A673 (cell line): ENCODE measurements around the gene CDIPT. TPM values are rescaled to one million over a fixed set of nuclear protein-coding genes. Genes with fewer than 3 reads are reported as not detected.

Experiments
- BruUV-seq: library from RNA; stranded (reverse); fragments of 400-500 nt; replicated peaks from 2 replicates; lab custom pipeline; 2021; lab: Mats Ljungman, UMichigan
- CTCF ChIA-PET: fragments of 300-600 bp; sonication (Branson Sonifier 250); formaldehyde crosslinking; loops from one replicate; lab custom pipeline; 2022; ENCODE audit warnings: antibody characterized with exemption; lab: Charles Lee
- POLR2A ChIA-PET: fragments of 300-600 bp; sonication (Branson Sonifier 250); formaldehyde crosslinking; loops from one replicate; lab custom pipeline; 2022; ENCODE audit warnings: antibody characterized with exemption; ENCODE audit not compliant: low non-redundant PET; lab: Charles Lee
- DNase-seq: peaks from one replicate; pipeline ENCODE4 v3.0.0-alpha.2; 2015; ENCODE audit warnings: low spot score
- H3K27ac ChIP-seq: fragments of 200-600 bp; sonication (generic); 2 replicates; pipeline ENCODE4 v1.5.1; 2016; ENCODE audit warnings: mixed run types, low read depth, mild to moderate bottlenecking, mixed read lengths, antibody characterized with exemption, low read length; ENCODE audit not compliant: poor library complexity, severe bottlenecking
- H3K27me3 ChIP-seq: fragments of 200-600 bp; sonication (generic); replicated peaks from 2 replicates; pipeline ENCODE4 v1.6.1; 2017; ENCODE audit warnings: mixed run types, low read depth, mild to moderate bottlenecking, mixed read lengths, antibody characterized with exemption, low read length; ENCODE audit not compliant: insufficient read depth, poor library complexity
- H3K36me3 ChIP-seq: fragments of 200-600 bp; sonication (generic); 2 replicates; pipeline ENCODE4 v1.6.1; 2016; ENCODE audit warnings: mixed run types, mild to moderate bottlenecking, mixed read lengths, antibody characterized with exemption, low read length; ENCODE audit not compliant: insufficient read depth, poor library complexity, severe bottlenecking
- H3K4me1 ChIP-seq: fragments of 200-600 bp; sonication (generic); 2 replicates; pipeline ENCODE4 v1.6.1; 2017; ENCODE audit warnings: mixed run types, mild to moderate bottlenecking, mixed read lengths, antibody characterized with exemption, low read length; ENCODE audit not compliant: insufficient read depth, poor library complexity, severe bottlenecking
- H3K4me3 ChIP-seq: fragments of 200-600 bp; sonication (generic); 2 replicates; pipeline ENCODE4 v1.5.1; 2016; ENCODE audit warnings: low read depth, mixed run types, mild to moderate bottlenecking, mixed read lengths, low read length; ENCODE audit not compliant: poor library complexity, severe bottlenecking
- H3K9me3 ChIP-seq: fragments of 200-600 bp; sonication (generic); 2 replicates; pipeline ENCODE4 v1.6.1; 2016; ENCODE audit warnings: mixed run types, low read depth, mild to moderate bottlenecking, mixed read lengths, antibody characterized with exemption, low read length; ENCODE audit not compliant: poor library complexity, severe bottlenecking
- CTCF ChIP-seq: fragments of 300-800, 200-600 bp; sonication (generic); conservative IDR thresholded peaks from 2 replicates; pipeline ENCODE4 v1.5.1; 2017; ENCODE audit warnings: low read depth, mild to moderate bottlenecking, antibody characterized with exemption, low read length, moderate library complexity, mixed read lengths
- EZH2 ChIP-seq: fragments of 200-600 bp; sonication (generic); IDR thresholded peaks from 2 replicates; pipeline ENCODE4 v1.6.1; 2017; ENCODE audit warnings: borderline replicate concordance, low read depth, mild to moderate bottlenecking, mixed read lengths, antibody characterized with exemption, low read length; ENCODE audit not compliant: poor library complexity, severe bottlenecking
- intact Hi-C: fragments of 100-400 bp; cut with micrococcal nuclease; formaldehyde crosslinking; loops from one replicate; pipeline ENCODE4 v1.10.0; 2022; ENCODE audit not compliant: unreplicated experiment
- total RNA-seq: library from RNA; stranded (reverse); gene quantifications from 2 replicates; pipeline ENCODE4 v1.2.3, GENCODE V29; 2021

The CDIPT gene
- total RNA-seq, 1 experiment from 2014 or later: 51.7 TPM

- no peaks in the 10 kb centered on the region for H3K9me3 ChIP-seq
- CTCF ChIA-PET: interaction anchor here (0.7 to 0.8 kb wide), 2 partner anchors 37 to 82 kb away, joined by 4 to 6 read pairs; no protein-coding TSS in a partner anchor
- DNase-seq: peak; percentile 94
- H3K4me3 ChIP-seq: peak overlapping the region; percentile 58
- peaks cover 24% of the 10 kb centered on the region for H3K36me3 ChIP-seq
- POLR2A ChIA-PET: no interaction called here
- intact Hi-C loops: loop anchor here (10.0 kb wide), 1 partner anchor 53 kb away; the partner anchor contains the start of gene CDIPT
- no TSS peak for BruUV-seq
- peak overlapping the region; percentile 95 for H3K27ac ChIP-seq
- H3K27me3 ChIP-seq: no peaks in the 10 kb centered on the region
- TF ChIP-seq CTCF (no peak), EZH2 (no peak)
- H3K4me1 ChIP-seq: peaks cover 51% of the 10 kb centered on the region
Observed at GRCh38 chr16:29811170-29811895, 51.7 kb downstream of the CDIPT start.

GRCh38 chr16:29810699-29811169, 52.3 kb downstream of the CDIPT start:
- intact Hi-C loops: loop anchor here (10.0 kb wide), 1 partner anchor 54 kb away; the partner anchor contains the start of gene CDIPT
- POLR2A ChIA-PET: no interaction called here
- CTCF ChIA-PET: interaction anchor here (0.7 kb wide), 1 partner anchor 82 kb away, joined by 4 read pairs; no protein-coding TSS in a partner anchor
- TSS peak; percentile 87 for BruUV-seq
- Histone ChIP-seq H3K36me3 (peaks cover 24% of the 10 kb centered on the region), H3K4me3 (peak overlapping the region; percentile 58), H3K27ac (peak overlapping the region; percentile 95), H3K9me3 (no peaks in the 10 kb centered on the region), H3K27me3 (no peaks in the 10 kb centered on the region), H3K4me1 (peaks cover 51% of the 10 kb centered on the region)
- TF ChIP-seq CTCF (no peak), EZH2 (no peak)
- DNase-seq: no peak

GRCh38 chr16:29809850-29810698, 53.0 kb downstream of the CDIPT start:
- H3K27me3 ChIP-seq: no peaks in the 10 kb centered on the region
- peak overlapping the region; percentile 95 for H3K27ac ChIP-seq
- ChIA-PET POLR2A (no interaction called here), CTCF (interaction anchor here (0.7 kb wide), 1 partner anchor 81 kb away, joined by 4 read pairs; no protein-coding TSS in a partner anchor)
- peak overlapping the region; percentile 58 for H3K4me3 ChIP-seq
- TF ChIP-seq CTCF (no peak), EZH2 (no peak)
- peaks cover 24% of the 10 kb centered on the region for H3K36me3 ChIP-seq
- peak; percentile 74 for DNase-seq
- intact Hi-C loops: loop anchor here (2.0 to 10.0 kb wide), 2 partner anchors 55 to 211 kb away; partner anchors contain the start of gene CDIPT
- H3K4me1 ChIP-seq: peaks cover 47% of the 10 kb centered on the region
- no peaks in the 10 kb centered on the region for H3K9me3 ChIP-seq
- no TSS peak for BruUV-seq
